Activated CD4-positive, alpha-beta T cell treated with anti-CD3 and anti-CD28 coated beads, Interleukin-2, Interleukin-6, amounts not matched to agents 100 ng/mL and 50 ng/mL, durations not matched to agents 16 hours and 8 hours (primary cell): ENCODE data around the gene EFEMP2.
A peak's percentile ranks its signal among the peaks of the same experiment; 100 is the strongest.
"Not testable (repeated sequence)": the region's sequence is repeated elsewhere in the genome, so short reads cannot be mapped to it uniquely, and the experiment has no call there.

ENCODE experiments used
- DNase-seq: peaks from one replicate; pipeline ENCODE4 v3.0.0-alpha.2; 2020

EFEMP2 gene

DNA sequence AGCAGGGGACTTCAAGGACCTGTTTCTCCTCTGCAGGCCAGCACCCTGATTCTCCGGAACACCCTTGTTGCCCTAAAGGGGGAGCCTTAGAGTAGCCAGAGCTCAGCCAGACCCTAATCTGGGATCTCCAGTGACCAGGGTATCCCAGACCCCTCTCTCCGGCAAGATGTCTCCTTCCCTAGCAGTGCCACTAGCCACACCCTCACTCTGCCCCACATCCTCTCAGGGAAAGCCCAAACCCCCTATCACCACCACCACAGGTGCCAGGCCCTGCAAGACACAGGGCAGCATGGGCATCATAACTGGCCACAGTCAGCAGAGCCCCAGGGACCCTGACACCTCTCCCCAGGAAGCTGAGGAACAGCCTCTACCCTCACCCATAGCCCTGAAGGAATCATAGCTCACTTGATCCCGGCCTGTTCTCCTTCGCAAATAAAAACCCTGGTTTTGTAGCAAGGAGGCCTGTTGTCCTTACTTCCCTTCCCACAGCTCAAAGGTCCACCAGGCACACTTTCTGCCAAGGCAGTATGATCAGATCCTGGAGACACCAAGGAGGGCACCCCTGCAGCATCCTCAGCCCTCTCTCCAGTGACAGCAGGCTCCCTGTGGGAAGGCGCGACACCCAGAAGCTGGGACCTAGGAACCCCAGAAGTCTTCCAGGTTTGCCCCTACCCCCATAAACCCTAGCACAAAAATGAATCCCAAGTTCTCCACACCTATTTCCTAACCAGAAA, 19.2 kb downstream of the EFEMP2 start:
- no peak for DNase-seq

GRCh38 chr11:65852508-65853245, 19.9 kb downstream of the EFEMP2 start:
- DNase-seq: no peak

- no peak for DNase-seq
Measured at GRCh38 chr11:65851811-65852507, 20.6 kb downstream of the EFEMP2 start.

- DNase-seq: peak; percentile 63
Measured at GRCh38 chr11:65851083-65851579, 21.5 kb downstream of the EFEMP2 start.

DNA sequence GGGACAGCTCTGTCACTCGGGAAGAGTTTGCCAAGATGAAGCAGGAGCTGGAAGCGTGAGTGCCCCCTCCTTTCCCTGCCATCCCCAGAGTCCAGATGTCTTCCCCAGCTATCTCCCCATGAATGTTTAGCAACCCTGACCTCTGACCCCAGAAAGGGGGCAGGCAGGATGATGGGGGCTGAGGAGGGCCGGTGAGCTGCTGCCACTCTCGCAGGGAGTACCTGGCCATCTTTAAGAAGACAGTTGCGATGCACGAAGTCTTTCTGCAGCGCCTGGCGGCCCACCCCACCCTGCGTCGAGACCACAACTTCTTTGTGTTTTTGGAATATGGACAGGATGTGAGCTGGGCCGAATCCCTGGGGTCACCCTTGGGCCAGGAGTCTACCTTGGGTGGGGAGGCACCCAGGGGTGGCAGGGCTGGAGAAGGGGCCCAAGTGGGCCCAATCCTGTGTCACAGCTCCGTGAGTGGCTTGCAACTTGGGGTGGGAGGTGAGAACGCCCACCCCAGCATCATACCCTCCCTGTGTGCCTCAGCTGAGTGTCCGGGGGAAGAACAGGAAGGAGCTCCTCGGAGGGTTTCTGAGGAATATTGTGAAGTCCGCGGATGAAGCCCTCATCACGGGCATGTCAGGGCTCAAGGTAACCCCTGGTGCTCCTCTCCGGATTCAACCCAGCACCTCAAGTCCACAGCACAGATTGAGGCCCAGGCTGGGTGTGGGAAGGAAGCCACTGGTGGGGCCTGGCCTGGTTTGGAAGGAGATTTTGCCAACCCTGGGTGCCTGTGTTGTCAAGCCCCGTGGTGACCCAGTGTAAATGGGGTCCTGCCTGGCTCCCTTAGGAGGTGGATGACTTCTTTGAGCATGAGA, 22.1 kb downstream of the EFEMP2 start:
- DNase-seq: no peak

DNA sequence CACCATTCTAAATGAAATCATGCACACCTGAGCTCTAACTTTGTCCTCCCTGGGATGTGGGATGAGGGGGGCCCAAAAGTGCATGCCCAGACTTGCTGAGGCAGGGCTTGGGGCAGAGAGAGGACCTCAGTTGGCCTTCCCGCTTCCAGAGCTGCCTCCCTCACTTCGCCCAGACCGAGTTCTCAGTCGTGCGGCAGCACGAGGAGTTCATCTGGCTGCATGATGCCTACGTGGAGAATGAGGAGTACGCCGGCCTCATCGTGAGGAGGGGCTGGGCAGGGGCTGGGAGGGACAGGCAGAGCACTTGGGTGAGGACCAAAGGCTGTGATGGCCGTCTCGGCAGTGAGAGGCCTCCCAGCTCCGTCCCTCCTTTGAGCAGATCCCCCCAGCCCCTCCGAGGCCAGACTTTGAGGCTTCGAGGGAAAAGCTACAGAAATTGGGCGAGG, 22.8 kb downstream of the EFEMP2 start:
- no peak for DNase-seq

- no peak for DNase-seq
Measured at GRCh38 chr11:65849366-65849765, 23.2 kb downstream of the EFEMP2 start.

GRCh38 chr11:65848693-65849092, 23.9 kb downstream of the EFEMP2 start:
- DNase-seq: not testable (repeated sequence)

DNA sequence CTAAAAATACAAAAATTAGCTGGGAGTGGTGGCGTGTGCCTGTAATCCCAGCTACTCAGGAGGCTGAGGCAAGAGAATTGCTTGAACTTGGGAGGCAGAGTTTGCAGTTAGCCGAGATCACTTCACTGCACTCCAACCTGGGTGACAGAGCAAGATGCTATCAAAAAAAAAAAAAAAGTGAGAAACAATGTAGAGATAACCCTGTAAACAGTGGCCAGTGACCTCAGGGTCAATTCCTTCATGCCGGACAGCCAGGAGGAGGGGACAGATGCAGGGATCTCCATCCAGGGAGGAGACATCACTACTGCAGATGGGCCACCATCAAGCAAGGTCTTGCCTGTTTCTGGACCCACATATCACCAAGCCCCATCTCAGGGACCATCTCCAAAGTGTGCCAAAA, 24.9 kb downstream of the EFEMP2 start:
- no peak for DNase-seq

GRCh38 chr11:65844231-65844872, 28.2 kb downstream of the EFEMP2 start:
- no peak for DNase-seq

DNA sequence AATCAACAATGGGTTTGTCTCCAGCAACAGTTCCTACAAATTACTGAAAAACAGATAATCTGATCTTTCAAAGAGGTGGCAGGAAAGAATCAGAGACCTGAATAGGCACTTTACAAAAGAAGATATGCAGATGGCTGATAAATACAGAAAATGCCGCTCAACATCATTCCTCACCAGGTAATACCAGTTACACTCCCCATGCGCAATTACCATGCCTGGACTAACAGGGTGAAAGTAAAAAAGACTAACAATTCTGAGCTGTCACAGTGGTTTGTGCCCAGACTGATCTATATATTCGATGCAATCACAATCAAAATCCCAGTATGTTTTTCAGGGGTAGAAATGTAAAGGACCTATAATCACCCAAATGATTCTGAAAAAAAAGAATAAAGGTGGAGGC, 28.8 kb downstream of the EFEMP2 start:
- DNase-seq: no peak

DNA sequence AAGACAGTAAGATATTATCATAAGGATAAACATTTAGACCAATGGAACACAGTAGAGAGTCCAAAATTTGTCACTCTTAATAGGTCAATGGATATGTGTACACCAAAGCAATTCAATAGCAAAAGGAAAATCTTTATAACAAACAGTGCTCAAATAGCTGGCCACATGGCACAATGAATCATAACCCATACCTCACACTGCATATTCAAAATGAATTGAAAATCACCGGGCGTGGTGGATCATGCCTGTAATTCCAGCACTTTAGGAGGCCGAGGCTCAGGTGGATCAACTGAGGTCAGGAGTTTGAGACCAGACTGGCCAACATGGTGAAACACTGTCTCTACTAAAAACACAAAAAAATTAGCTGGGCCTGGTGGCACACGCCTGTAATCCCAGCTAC, 30.5 kb downstream of the EFEMP2 start:
- no peak for DNase-seq

DNA sequence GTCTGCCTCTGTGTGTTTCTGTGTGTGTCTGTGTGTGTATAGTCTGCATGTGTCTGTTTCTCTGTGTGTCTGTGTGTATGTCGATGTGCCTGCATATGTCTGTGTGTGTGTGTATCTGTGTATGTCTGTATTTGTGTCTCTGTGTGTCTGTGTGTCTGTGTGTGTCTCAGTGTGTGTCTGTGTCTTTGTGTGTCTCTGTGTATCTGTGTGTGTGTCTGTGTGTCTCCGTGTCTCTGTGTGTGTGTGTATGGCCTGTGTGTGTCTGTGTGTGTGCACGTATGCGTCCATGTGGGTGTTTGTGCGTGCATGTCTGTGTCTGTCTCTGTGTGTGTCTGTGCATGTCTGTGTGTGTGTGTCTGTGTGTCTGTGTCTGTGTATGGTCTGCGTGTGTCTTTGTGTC, 38.4 kb downstream of the EFEMP2 start:
- DNase-seq: no peak

GRCh38 chr11:65833297-65834030, 39.1 kb downstream of the EFEMP2 start, which contains the start of gene SNX32:
Gene SNX32, plus strand, starts transcription at chr11:65833963. Its CDS starts 103 bp downstream, at chr11:65834066.
- DNase-seq: peak; percentile 97

GRCh38 chr11:65832231-65832630, 40.4 kb downstream of the EFEMP2 start:
- DNase-seq: not testable (repeated sequence)

DNA sequence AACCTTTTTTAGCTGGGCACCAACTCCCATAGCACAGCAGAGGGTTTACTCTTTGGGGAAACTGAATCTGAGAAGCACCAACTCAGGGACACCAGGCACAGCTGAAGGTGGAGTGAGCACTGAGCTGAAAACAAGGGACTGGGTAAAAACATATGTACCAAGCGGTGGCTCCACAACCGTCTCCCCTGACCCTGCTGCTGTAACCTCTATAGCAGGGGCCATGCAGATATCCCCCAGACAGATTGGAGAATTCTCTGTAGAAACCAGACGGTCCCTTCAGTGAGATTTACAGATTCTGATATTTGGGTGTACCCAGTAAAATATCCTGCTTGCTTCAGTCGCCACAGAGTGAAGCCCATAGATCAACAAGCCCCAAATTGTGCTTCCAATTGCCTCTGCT, 43.1 kb downstream of the EFEMP2 start:
- no peak for DNase-seq

DNA sequence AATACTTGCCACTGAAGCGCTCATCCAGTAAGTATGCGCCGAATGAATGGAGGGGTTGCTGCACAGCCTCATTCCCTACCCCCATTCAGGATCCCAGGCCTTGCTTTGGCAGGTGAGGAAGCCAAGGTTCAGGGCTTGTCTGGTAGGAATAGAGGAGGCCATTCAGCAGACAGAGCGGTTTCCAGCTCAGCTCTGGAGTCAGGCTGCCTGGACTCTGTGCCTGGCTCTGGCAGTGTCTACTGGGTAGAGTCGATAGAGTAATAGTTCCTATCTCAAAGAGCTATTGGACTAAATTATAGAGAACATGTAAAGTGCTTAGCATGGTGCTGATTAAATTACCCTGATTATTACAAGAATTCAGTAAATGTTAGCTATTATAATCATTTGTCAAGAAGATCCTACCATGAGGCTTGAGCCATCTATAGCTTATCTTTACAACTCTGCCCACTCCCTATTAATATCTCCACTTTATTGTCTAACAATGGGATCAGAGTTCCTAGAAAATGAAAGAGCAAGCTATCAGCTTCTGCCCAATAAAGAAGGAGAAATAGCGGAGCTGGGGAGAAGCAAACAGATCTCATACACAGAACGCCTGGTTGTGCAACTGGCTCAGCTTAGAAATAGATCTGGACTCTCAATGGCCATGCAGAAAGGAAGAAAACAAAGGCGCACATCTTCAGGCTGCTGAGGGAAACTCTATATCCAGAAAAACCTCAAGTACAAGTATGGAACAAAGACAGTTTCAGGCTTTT, 45.4 kb downstream of the EFEMP2 start:
- DNase-seq: no peak

GRCh38 chr11:65822776-65823528, 49.6 kb downstream of the EFEMP2 start:
- no peak for DNase-seq

DNA sequence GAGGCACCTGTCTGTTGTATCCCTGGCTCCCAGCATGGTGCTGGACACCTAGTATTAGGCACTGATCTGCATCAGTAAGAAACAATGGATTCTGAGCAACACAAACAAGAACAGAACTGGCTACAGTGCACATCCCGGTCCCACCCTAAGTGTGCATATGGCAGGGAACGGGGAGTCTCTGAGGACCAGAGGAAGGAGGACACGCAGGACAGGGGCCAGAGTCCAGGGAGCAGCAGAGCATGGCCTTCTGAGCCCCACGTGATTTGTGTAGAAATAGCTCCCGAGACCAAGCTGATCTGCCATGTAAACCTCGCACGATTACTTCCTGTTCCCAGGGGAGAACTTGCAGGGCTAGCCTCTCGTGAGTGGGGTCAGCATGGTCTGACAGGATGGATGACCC, 51.5 kb downstream of the EFEMP2 start:
- DNase-seq: no peak
